GM12873 (cell line): Measurements from ENCODE around the gene MISP.

ENCODE experiments used
- TF ChIP-seq, protein P1 (sequence below): IDR thresholded peaks from 2 replicates; pipeline ENCODE4 v1.5.1; 2012; ENCODE audit warnings: low read depth, mild to moderate bottlenecking, moderate library complexity, low read length, control low read depth; ENCODE audit not compliant: insufficient read depth; ENCODE audit errors: missing control alignments

The MISP gene

GRCh38 chr19:709965-710571, 40.8 kb upstream of the MISP start:
- TF ChIP-seq, protein P1, sequence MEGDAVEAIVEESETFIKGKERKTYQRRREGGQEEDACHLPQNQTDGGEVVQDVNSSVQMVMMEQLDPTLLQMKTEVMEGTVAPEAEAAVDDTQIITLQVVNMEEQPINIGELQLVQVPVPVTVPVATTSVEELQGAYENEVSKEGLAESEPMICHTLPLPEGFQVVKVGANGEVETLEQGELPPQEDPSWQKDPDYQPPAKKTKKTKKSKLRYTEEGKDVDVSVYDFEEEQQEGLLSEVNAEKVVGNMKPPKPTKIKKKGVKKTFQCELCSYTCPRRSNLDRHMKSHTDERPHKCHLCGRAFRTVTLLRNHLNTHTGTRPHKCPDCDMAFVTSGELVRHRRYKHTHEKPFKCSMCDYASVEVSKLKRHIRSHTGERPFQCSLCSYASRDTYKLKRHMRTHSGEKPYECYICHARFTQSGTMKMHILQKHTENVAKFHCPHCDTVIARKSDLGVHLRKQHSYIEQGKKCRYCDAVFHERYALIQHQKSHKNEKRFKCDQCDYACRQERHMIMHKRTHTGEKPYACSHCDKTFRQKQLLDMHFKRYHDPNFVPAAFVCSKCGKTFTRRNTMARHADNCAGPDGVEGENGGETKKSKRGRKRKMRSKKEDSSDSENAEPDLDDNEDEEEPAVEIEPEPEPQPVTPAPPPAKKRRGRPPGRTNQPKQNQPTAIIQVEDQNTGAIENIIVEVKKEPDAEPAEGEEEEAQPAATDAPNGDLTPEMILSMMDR = no peak

- TF ChIP-seq, protein P1 = no peak
Measured at GRCh38 chr19:710767-711166, 40.1 kb upstream of the MISP start.

DNA sequence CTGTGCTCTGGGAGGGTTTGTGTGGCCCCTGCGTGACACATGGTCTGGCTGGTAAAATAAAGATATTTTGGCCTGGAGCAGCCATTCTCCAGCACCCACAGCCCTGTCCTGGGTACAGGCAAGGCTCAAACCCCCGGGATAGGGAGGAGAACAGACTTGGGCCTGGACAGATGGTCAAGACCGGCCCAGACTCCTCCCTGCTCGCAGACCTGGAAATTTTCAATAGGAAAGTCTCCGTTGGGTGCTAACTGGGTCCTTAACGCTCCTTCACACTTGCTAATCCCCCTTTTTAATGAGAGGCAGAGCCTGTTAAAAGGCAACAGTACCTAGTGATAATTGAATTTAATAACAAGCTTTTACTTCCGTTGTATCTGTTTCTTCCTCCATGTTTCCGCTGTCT, 39.7 kb upstream of the MISP start:
- TF ChIP-seq, protein P1 = no peak

GRCh38 chr19:715347-715746, 35.6 kb upstream of the MISP start:
- TF ChIP-seq, protein P1 = no peak

DNA sequence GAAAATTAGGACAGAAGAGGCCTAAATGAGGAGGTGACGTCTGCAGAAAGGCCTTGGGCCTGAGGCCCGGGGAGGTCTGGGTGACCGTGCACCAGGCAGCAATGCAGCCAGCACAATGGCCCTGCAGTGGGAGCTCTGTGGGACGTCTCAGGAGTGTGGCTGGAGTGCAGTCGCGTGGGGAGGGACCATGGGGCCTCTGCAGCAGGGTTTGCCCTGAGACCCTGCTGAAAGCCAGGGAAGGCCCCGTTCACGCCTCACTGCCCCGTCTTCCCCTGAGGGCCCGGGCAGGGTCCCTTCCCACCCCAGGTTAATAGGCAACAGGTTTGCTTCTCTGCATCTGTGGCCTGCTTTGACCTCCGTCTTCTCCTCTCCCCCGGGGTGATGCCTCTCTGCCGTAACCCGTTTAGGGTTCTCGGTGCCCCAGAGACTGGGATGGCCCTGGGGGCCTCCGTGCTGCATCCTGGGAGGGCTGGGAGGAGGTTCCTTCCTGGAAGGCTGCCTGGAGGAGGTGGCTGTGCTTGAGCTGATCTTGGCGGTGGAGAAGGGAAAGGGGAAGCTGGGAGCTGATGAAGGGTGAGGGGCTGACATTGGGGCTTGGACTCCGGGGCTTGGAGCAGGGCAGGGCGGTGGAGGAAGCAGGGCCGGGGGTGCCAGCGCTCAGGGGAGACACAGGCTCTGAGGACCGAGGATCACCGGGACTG, 32.5 kb upstream of the MISP start:
- TF ChIP-seq, protein P1 = no peak

DNA sequence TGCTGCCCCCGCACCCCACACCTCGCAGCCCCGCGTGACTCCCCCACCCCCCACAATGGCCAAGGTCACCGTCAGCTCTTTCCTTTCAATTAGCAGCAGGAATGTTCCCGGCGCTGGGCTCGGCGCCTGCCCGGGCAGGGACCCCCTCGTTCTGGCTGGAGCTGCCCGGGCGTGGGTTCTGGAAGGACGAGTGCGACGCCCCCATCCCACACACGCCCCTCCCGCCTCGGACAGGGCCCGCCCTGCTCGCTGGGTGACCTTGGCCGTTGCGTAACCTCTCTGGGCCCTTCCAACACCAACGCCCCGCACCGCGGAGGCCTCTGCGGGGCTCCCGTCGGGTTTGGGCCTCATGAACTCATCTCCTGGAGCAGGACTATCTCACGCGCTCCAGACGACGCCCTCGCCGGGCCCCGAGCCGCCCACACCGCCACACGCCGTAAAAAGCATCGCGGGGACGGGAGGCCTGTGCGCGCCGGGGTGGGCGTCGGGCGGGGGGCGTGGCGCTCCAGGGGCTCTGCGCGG, 31.9 kb upstream of the MISP start:
- TF ChIP-seq, protein P1 = no peak

- TF ChIP-seq, protein P1 = no peak
Measured at GRCh38 chr19:719636-720344, 31.1 kb upstream of the MISP start.
